ENCODE data around the gene TLNRD1.
"Not testable (repeated sequence)": the region's sequence is repeated elsewhere in the genome, so short reads cannot be mapped to it uniquely, and the experiment has no call there.

The TLNRD1 gene

GRCh38 chr15:80957556-80957955 is 43.2 kb upstream of the TLNRD1 start:
- no peaks in the 10 kb centered on the region for H3K27me3 ChIP-seq (replicated peaks; ENCODE audit: control insufficient read depth, insufficient read depth, low read length)
- no peak overlapping the region for H3K4me3 ChIP-seq (replicated peaks; ENCODE audit: low read depth, low read length)
- no peak for DNase-seq (ENCODE audit: extremely low read depth, insufficient read length)
- TF ChIP-seq CTCF (IDR thresholded peaks at IDR 0.05; ENCODE audit: insufficient read depth, low read length, poor library complexity, severe bottlenecking) = no peak
- peaks cover 3% of the 10 kb centered on the region for H3K36me3 ChIP-seq (ENCODE audit: control insufficient read depth, insufficient read depth, low read length)

- DNase-seq (ENCODE audit: extremely low read depth, insufficient read length) = no peak
- no peak for TF ChIP-seq CTCF (IDR thresholded peaks at IDR 0.05; ENCODE audit: insufficient read depth, low read length, poor library complexity, severe bottlenecking)
- H3K27me3 ChIP-seq (replicated peaks; ENCODE audit: control insufficient read depth, insufficient read depth, low read length) = no peaks in the 10 kb centered on the region
- peaks cover 3% of the 10 kb centered on the region for H3K36me3 ChIP-seq (ENCODE audit: control insufficient read depth, insufficient read depth, low read length)
- no peak overlapping the region for H3K4me3 ChIP-seq (replicated peaks; ENCODE audit: low read depth, low read length)
Measured at GRCh38 chr15:80957976-80958375, 42.7 kb upstream of the TLNRD1 start.

- DNase-seq (ENCODE audit: extremely low read depth, insufficient read length) = no peak
- Histone ChIP-seq H3K36me3 (ENCODE audit: control insufficient read depth, insufficient read depth, low read length) (peaks cover 3% of the 10 kb centered on the region), H3K4me3 (replicated peaks; ENCODE audit: low read depth, low read length) (no peak overlapping the region), H3K27me3 (replicated peaks; ENCODE audit: control insufficient read depth, insufficient read depth, low read length) (no peaks in the 10 kb centered on the region)
- TF ChIP-seq CTCF (IDR thresholded peaks at IDR 0.05; ENCODE audit: insufficient read depth, low read length, poor library complexity, severe bottlenecking) = no peak
Measured at GRCh38 chr15:80958818-80959495, 41.8 kb upstream of the TLNRD1 start.

- not testable (repeated sequence) for DNase-seq (ENCODE audit: extremely low read depth, insufficient read length); H3K4me3 ChIP-seq (replicated peaks; ENCODE audit: low read depth, low read length); H3K36me3 ChIP-seq (ENCODE audit: control insufficient read depth, insufficient read depth, low read length); H3K27me3 ChIP-seq (replicated peaks; ENCODE audit: control insufficient read depth, insufficient read depth, low read length)
Measured at GRCh38 chr15:80965454-80965853, 35.3 kb upstream of the TLNRD1 start.

GRCh38 chr15:80966431-80967197 is 34.1 kb upstream of the TLNRD1 start:
- TF ChIP-seq CTCF (IDR thresholded peaks at IDR 0.05; ENCODE audit: insufficient read depth, low read length, poor library complexity, severe bottlenecking) = no peak
- no peak overlapping the region for H3K4me3 ChIP-seq (replicated peaks; ENCODE audit: low read depth, low read length)
- no peaks in the 10 kb centered on the region for H3K27me3 ChIP-seq (replicated peaks; ENCODE audit: control insufficient read depth, insufficient read depth, low read length)
- H3K36me3 ChIP-seq (ENCODE audit: control insufficient read depth, insufficient read depth, low read length) = peaks cover 5% of the 10 kb centered on the region
- DNase-seq (ENCODE audit: extremely low read depth, insufficient read length) = no peak

- no peaks in the 10 kb centered on the region for H3K27me3 ChIP-seq (replicated peaks; ENCODE audit: control insufficient read depth, insufficient read depth, low read length)
- no peak for TF ChIP-seq CTCF (IDR thresholded peaks at IDR 0.05; ENCODE audit: insufficient read depth, low read length, poor library complexity, severe bottlenecking)
- H3K36me3 ChIP-seq (ENCODE audit: control insufficient read depth, insufficient read depth, low read length) = peaks cover 5% of the 10 kb centered on the region
- no peak overlapping the region for H3K4me3 ChIP-seq (replicated peaks; ENCODE audit: low read depth, low read length)
- DNase-seq (ENCODE audit: extremely low read depth, insufficient read length) = no peak
Measured at GRCh38 chr15:80967451-80967850, 33.3 kb upstream of the TLNRD1 start.
